Tibial nerve (tissue), 3 donors: ENCODE data around the gene NPLOC4.

Experiments used
- POLR2A ChIP-seq, 2 donors: fragments of 450-650 bp; IDR thresholded peaks; one replicate each; pipeline ENCODE4 v1.6.1; 2017; ENCODE audit warnings: antibody characterized with exemption in 2 of 2, mild to moderate bottlenecking in 2 of 2, moderate library complexity in 2 of 2
- TF ChIP-seq, protein P1 (sequence below), 5 experiments: fragments of 200-600 bp in 3 of 5; fragments of 450-650 bp in 2 of 5; sonication (generic) in 3 of 5; IDR thresholded peaks; one replicate each; pipeline ENCODE4 v1.5.1; 2016 to 2019; ENCODE audit warnings: antibody characterized with exemption in 5 of 5, mild to moderate bottlenecking in 3 of 5, moderate library complexity in 2 of 5

DNA sequence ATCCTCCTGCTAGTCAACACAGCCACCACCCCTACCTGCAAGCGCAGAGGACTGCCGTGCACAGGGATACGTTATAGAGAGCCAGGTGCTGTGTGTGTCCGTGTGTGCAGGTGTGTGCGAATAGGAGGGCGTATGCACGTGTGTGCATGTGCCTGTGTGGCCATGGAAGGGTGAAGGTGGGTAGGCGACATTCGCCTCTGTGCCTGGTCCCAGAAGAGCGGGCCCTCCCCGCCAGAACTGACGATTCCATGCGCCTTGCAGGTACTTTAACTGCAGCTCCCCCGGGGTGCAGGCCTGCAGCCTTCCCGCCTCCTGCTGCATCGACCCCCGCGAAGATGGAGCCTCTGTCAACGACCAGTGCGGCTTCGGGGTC lies 10.7 kb upstream of the NPLOC4 start:
- TF ChIP-seq, protein P1, sequence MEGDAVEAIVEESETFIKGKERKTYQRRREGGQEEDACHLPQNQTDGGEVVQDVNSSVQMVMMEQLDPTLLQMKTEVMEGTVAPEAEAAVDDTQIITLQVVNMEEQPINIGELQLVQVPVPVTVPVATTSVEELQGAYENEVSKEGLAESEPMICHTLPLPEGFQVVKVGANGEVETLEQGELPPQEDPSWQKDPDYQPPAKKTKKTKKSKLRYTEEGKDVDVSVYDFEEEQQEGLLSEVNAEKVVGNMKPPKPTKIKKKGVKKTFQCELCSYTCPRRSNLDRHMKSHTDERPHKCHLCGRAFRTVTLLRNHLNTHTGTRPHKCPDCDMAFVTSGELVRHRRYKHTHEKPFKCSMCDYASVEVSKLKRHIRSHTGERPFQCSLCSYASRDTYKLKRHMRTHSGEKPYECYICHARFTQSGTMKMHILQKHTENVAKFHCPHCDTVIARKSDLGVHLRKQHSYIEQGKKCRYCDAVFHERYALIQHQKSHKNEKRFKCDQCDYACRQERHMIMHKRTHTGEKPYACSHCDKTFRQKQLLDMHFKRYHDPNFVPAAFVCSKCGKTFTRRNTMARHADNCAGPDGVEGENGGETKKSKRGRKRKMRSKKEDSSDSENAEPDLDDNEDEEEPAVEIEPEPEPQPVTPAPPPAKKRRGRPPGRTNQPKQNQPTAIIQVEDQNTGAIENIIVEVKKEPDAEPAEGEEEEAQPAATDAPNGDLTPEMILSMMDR (IDR thresholded peaks at IDR 0.05), result no peak
- TF ChIP-seq POLR2A (IDR thresholded peaks at IDR 0.05), result no peak
